HEK293 (cell line): ENCODE measurements around the gene CARMIL3.

ENCODE experiments used
- TF ChIP-seq, protein P1 (sequence below): fragments of 450-650 bp; formaldehyde crosslinking; IDR thresholded peaks from 2 replicates; pipeline ENCODE4 v1.5.1; 2016; ENCODE audit warnings: missing biosample characterization, missing genetic modification characterization
- TF ChIP-seq, protein P2 (sequence below): fragments of 450-650 bp; formaldehyde crosslinking; IDR thresholded peaks from 2 replicates; pipeline ENCODE4 v1.5.1; 2016; ENCODE audit warnings: missing biosample characterization, missing genetic modification characterization, borderline replicate concordance

DNA sequence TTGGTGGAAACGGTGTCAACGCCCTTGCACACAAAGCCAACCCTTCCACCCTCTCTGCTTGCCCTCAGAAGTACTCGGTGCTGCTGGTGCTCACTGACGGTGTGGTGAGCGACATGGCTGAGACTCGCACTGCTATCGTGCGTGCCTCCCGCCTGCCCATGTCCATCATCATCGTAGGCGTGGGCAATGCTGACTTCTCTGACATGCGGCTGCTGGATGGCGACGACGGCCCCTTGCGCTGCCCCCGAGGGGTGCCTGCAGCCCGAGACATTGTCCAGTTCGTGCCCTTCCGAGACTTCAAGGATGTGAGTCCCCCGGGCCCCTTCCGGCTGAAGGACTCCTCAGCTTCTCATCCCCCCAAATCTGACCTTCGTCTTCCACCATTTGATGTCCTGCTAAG lies 25.3 kb downstream of the CARMIL3 start:
- TF ChIP-seq, protein P1, sequence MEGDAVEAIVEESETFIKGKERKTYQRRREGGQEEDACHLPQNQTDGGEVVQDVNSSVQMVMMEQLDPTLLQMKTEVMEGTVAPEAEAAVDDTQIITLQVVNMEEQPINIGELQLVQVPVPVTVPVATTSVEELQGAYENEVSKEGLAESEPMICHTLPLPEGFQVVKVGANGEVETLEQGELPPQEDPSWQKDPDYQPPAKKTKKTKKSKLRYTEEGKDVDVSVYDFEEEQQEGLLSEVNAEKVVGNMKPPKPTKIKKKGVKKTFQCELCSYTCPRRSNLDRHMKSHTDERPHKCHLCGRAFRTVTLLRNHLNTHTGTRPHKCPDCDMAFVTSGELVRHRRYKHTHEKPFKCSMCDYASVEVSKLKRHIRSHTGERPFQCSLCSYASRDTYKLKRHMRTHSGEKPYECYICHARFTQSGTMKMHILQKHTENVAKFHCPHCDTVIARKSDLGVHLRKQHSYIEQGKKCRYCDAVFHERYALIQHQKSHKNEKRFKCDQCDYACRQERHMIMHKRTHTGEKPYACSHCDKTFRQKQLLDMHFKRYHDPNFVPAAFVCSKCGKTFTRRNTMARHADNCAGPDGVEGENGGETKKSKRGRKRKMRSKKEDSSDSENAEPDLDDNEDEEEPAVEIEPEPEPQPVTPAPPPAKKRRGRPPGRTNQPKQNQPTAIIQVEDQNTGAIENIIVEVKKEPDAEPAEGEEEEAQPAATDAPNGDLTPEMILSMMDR (tag by site-specific recombination), result no peak
- TF ChIP-seq, protein P2, sequence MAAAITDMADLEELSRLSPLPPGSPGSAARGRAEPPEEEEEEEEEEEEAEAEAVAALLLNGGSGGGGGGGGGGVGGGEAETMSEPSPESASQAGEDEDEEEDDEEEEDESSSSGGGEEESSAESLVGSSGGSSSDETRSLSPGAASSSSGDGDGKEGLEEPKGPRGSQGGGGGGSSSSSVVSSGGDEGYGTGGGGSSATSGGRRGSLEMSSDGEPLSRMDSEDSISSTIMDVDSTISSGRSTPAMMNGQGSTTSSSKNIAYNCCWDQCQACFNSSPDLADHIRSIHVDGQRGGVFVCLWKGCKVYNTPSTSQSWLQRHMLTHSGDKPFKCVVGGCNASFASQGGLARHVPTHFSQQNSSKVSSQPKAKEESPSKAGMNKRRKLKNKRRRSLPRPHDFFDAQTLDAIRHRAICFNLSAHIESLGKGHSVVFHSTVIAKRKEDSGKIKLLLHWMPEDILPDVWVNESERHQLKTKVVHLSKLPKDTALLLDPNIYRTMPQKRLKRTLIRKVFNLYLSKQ (tag by site-specific recombination), result no peak
